ENCODE results near the gene ARHGAP19. TPM values are rescaled to one million over a fixed set of nuclear protein-coding genes. Genes with fewer than 3 reads are reported as not detected.
A peak's percentile ranks its signal among the peaks of the same experiment; 100 is the strongest.

ARHGAP19 gene
- total RNA-seq, 1 experiment from 2014 or later: 33.2 TPM

DNA sequence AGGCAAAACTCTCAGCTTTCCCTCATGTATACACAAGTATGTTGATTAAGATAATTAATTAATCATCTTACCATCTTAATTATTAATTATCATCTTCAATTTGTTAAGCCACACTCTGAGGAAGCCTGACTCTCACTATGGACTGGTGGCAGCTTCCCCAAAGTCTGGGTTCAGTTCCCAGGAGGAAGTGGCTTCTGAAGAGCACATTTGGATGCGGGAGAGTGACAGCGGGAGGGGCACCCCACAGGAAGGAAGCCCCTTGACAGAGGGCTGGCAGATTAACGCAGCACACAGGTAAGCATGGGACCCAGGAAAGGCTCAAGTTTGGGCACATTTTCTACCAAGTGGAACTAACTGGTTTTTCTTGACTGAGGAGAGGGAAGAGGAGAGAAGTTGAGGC lies 93.3 kb downstream of the ARHGAP19 start:
- no peak overlapping the region for H2BK120ac ChIP-seq (ENCODE audit: low read depth, low read length, poor library complexity, severe bottlenecking)
- no peak overlapping the region for H2AK5ac ChIP-seq (ENCODE audit: insufficient read length, low read length)
- no peak overlapping the region for H2BK15ac ChIP-seq (ENCODE audit: low read depth, low read length)
- H3K9ac ChIP-seq (ENCODE audit: extremely low read depth, insufficient read length, low read length): no peak overlapping the region
- H2BK20ac ChIP-seq (ENCODE audit: low read depth, low read length, poor library complexity, severe bottlenecking): no peak overlapping the region
- H3K23me2 ChIP-seq (ENCODE audit: insufficient read length, low read depth, low read length, poor library complexity, severe bottlenecking): peaks cover 6% of the 10 kb centered on the region
- no peak overlapping the region for H3K18ac ChIP-seq (ENCODE audit: insufficient read length, low read depth, low read length)
- no peak overlapping the region for H3K4me3 Mint-ChIP-seq
- peak overlapping the region; percentile 33 for H4K5ac ChIP-seq (ENCODE audit: insufficient read length, low read depth, low read length)
- no peaks in the 10 kb centered on the region for H3K79me2 ChIP-seq (ENCODE audit: insufficient read depth, low read length)
- peaks cover 29% of the 10 kb centered on the region for H3K27me3 Mint-ChIP-seq (ENCODE audit: low read depth)
- no peaks in the 10 kb centered on the region for H3K9me3 Mint-ChIP-seq
- no peak overlapping the region for H2AFZ ChIP-seq (ENCODE audit: low read length)
- H4K20me1 ChIP-seq (ENCODE audit: control insufficient read depth, insufficient read depth, insufficient read length): no peaks in the 10 kb centered on the region
- no peak overlapping the region for H3T11ph ChIP-seq (ENCODE audit: low read length)
- no peak overlapping the region for H3K4ac ChIP-seq (ENCODE audit: low read depth, low read length)
- H3K9me3 ChIP-seq (ENCODE audit: control insufficient read depth, low read depth, low read length): no peaks in the 10 kb centered on the region
- no peak overlapping the region for H3K14ac ChIP-seq (ENCODE audit: insufficient read depth, low read length)
- H2BK5ac ChIP-seq (ENCODE audit: insufficient read length, low read length): no peak overlapping the region
- no peak overlapping the region for H4K8ac ChIP-seq (replicated peaks; ENCODE audit: insufficient read length, low read depth, low read length)
- no peak for DNase-seq
- no peaks in the 10 kb centered on the region; a peak in 1 of 7 replicates for H3K36me3 Mint-ChIP-seq (ENCODE audit: insufficient read depth in 1 of 3, low read depth in 3 of 3)
- H3K27me3 ChIP-seq (ENCODE audit: insufficient read depth, low read length): peaks cover 5% of the 10 kb centered on the region; the same call in 1 of the 2 replicates
- no peaks in the 10 kb centered on the region; the same call in 1 of the 2 replicates for H3K4me1 ChIP-seq (ENCODE audit: insufficient read depth, low read length)
- H3K27ac Mint-ChIP-seq: peak overlapping the region in 1 of 3 experiments; percentile 14; a peak in 2 of 7 replicates
- no peak overlapping the region for H2BK12ac ChIP-seq (ENCODE audit: insufficient read length, low read depth, low read length)
- H3K23ac ChIP-seq (ENCODE audit: insufficient read length, low read depth, low read length): no peak overlapping the region
- no peak overlapping the region for H3K27ac ChIP-seq (ENCODE audit: insufficient read length, low read depth, low read length)
- TF ChIP-seq CTCF (conservative IDR thresholded peaks at IDR 0.05): no peak
- H3K4me1 Mint-ChIP-seq: peaks cover 12 to 18% of the 10 kb centered on the region in 2 experiments
- no peak overlapping the region for H4K91ac ChIP-seq (ENCODE audit: insufficient read length, low read depth, low read length)
- H3K4me2 ChIP-seq (ENCODE audit: insufficient read depth, insufficient read length, low read length): no peak overlapping the region
- H3K56ac ChIP-seq (ENCODE audit: insufficient read length, low read depth, low read length): no peak overlapping the region
- H3K79me1 ChIP-seq (ENCODE audit: insufficient read depth, low read depth, low read length, poor library complexity, severe bottlenecking): no peaks in the 10 kb centered on the region
- WGBS (ENCODE audit: extremely low coverage, insufficient read length, low lambda C conversion rate): no CpG with 5 or more reads among the region's 3 CpGs
